H9 (cell line): ENCODE measurements around the gene TRIO. TPM values are rescaled to one million over a fixed set of nuclear protein-coding genes. Genes with fewer than 3 reads are reported as not detected.

ENCODE experiments used
- DNase-seq: peaks from one replicate; pipeline ENCODE4 v3.0.0-alpha.2; 2017
- H2AFZ ChIP-seq: one replicate; pipeline ENCODE4 v1.6.1; 2013; ENCODE audit warnings: mild to moderate bottlenecking, low read length, control low read depth, moderate library complexity
- H2AK5ac ChIP-seq: 2 replicates; pipeline ENCODE4 v1.6.1; 2013; ENCODE audit warnings: low read length, control low read depth, mixed read lengths; ENCODE audit not compliant: insufficient read length
- H2BK120ac ChIP-seq: one replicate; pipeline ENCODE4 v1.6.1; 2013; ENCODE audit warnings: low read depth, mild to moderate bottlenecking, low read length, control low read depth, inconsistent platforms; ENCODE audit not compliant: poor library complexity, severe bottlenecking
- H2BK12ac ChIP-seq: 2 replicates; pipeline ENCODE4 v1.6.1; 2013; ENCODE audit warnings: low read length, control low read depth, mixed read lengths, low read depth; ENCODE audit not compliant: insufficient read length
- H2BK15ac ChIP-seq: 2 replicates; pipeline ENCODE4 v1.6.1; 2013; ENCODE audit warnings: low read depth, low read length, control low read depth
- H2BK20ac ChIP-seq: one replicate; pipeline ENCODE4 v1.6.1; 2013; ENCODE audit warnings: low read depth, mild to moderate bottlenecking, low read length, control low read depth, inconsistent platforms; ENCODE audit not compliant: poor library complexity, severe bottlenecking
- H2BK5ac ChIP-seq: 2 replicates; pipeline ENCODE4 v1.6.1; 2013; ENCODE audit warnings: low read length, control low read depth, mixed read lengths; ENCODE audit not compliant: insufficient read length
- H3K14ac ChIP-seq: 2 replicates; pipeline ENCODE4 v1.6.1; 2013; ENCODE audit warnings: low read length, control low read depth; ENCODE audit not compliant: insufficient read depth
- H3K18ac ChIP-seq: 2 replicates; pipeline ENCODE4 v1.6.1; 2013; ENCODE audit warnings: low read depth, mild to moderate bottlenecking, mixed read lengths, low read length, control low read depth; ENCODE audit not compliant: insufficient read length
- H3K23ac ChIP-seq: 2 replicates; pipeline ENCODE4 v1.6.1; 2013; ENCODE audit warnings: low read length, control low read depth, mixed read lengths, low read depth; ENCODE audit not compliant: insufficient read length
- H3K23me2 ChIP-seq: 2 replicates; pipeline ENCODE4 v1.6.1; 2013; ENCODE audit warnings: low read depth, mild to moderate bottlenecking, mixed read lengths, low read length, control low read depth; ENCODE audit not compliant: insufficient read length, poor library complexity, severe bottlenecking
- H3K27ac ChIP-seq: 2 replicates; pipeline ENCODE4 v1.5.1; 2013; ENCODE audit warnings: low read length, control low read depth, mixed read lengths, low read depth; ENCODE audit not compliant: insufficient read length
- H3K27me3 ChIP-seq: 2 replicates; pipeline ENCODE4 v1.6.1; 2013; ENCODE audit warnings: low read length, control low read depth, inconsistent platforms; ENCODE audit not compliant: insufficient read depth
- H3K4ac ChIP-seq: 2 replicates; pipeline ENCODE4 v1.6.1; 2013; ENCODE audit warnings: low read depth, mild to moderate bottlenecking, control low read depth, inconsistent platforms, low read length, moderate library complexity
- H3K4me1 ChIP-seq: 2 replicates; pipeline ENCODE4 v1.6.1; 2013; ENCODE audit warnings: low read length, control low read depth, inconsistent platforms; ENCODE audit not compliant: insufficient read depth
- H3K4me2 ChIP-seq: 2 replicates; pipeline ENCODE4 v1.6.1; 2013; ENCODE audit warnings: low read length, control low read depth, mixed read lengths; ENCODE audit not compliant: insufficient read length, insufficient read depth
- H3K56ac ChIP-seq: 2 replicates; pipeline ENCODE4 v1.6.1; 2013; ENCODE audit warnings: low read depth, mild to moderate bottlenecking, mixed read lengths, low read length, control low read depth; ENCODE audit not compliant: insufficient read length
- H3K79me1 ChIP-seq: 2 replicates; pipeline ENCODE4 v1.6.1; 2013; ENCODE audit warnings: low read depth, mild to moderate bottlenecking, moderate library complexity, low read length, control low read depth, inconsistent platforms; ENCODE audit not compliant: insufficient read depth, poor library complexity, severe bottlenecking
- H3K79me2 ChIP-seq: 2 replicates; pipeline ENCODE4 v1.6.1; 2013; ENCODE audit warnings: low read length, control low read depth, inconsistent platforms; ENCODE audit not compliant: insufficient read depth
- H3K9ac ChIP-seq: 2 replicates; pipeline ENCODE4 v1.6.1; 2013; ENCODE audit warnings: low read length, control low read depth, mixed read lengths; ENCODE audit not compliant: insufficient read length; ENCODE audit errors: extremely low read depth
- H3K9me3 ChIP-seq: one replicate; pipeline ENCODE4 v1.6.1; 2013; ENCODE audit warnings: low read depth, low read length, inconsistent platforms; ENCODE audit not compliant: control insufficient read depth
- H3T11ph ChIP-seq: one replicate; pipeline ENCODE4 v1.6.1; 2013; ENCODE audit warnings: mild to moderate bottlenecking, low read length, control low read depth, inconsistent platforms
- H4K20me1 ChIP-seq: one replicate; pipeline ENCODE4 v1.6.1; 2013; ENCODE audit not compliant: control insufficient read depth, insufficient read length, insufficient read depth
- H4K5ac ChIP-seq: 2 replicates; pipeline ENCODE4 v1.6.1; 2013; ENCODE audit warnings: low read depth, mild to moderate bottlenecking, mixed read lengths, low read length, control low read depth; ENCODE audit not compliant: insufficient read length
- H4K8ac ChIP-seq: replicated peaks from 2 replicates; pipeline ENCODE4 v1.6.1; 2013; ENCODE audit warnings: low read length, control low read depth, mixed read lengths, low read depth; ENCODE audit not compliant: insufficient read length
- H4K91ac ChIP-seq: 2 replicates; pipeline ENCODE4 v1.6.1; 2013; ENCODE audit warnings: low read depth, mild to moderate bottlenecking, moderate library complexity, mixed read lengths, low read length, control low read depth; ENCODE audit not compliant: insufficient read length
- H3K27ac Mint-ChIP-seq, 3 experiments: 2 replicates in 2 of 3; 3 replicates in 1 of 3; pipeline ENCODE4 v1.8.0; 2020 to 2021; ENCODE audit warnings: mixed read lengths in 3 of 3, mild to moderate bottlenecking in 1 of 3, moderate library complexity in 1 of 3
- H3K27me3 Mint-ChIP-seq: 2 replicates; pipeline ENCODE4 v1.8.0; 2021; ENCODE audit warnings: low read depth, mild to moderate bottlenecking, moderate library complexity, mixed read lengths
- H3K36me3 Mint-ChIP-seq, 3 experiments: 2 replicates in 2 of 3; 3 replicates in 1 of 3; pipeline ENCODE4 v1.8.0; 2020 to 2021; ENCODE audit warnings: low read depth in 3 of 3, mixed read lengths in 3 of 3; ENCODE audit not compliant: insufficient read depth in 1 of 3
- H3K4me1 Mint-ChIP-seq, 2 experiments: 2 replicates each; pipeline ENCODE4 v1.8.0; 2020; ENCODE audit warnings: mixed read lengths in 2 of 2
- H3K4me3 Mint-ChIP-seq, 2 experiments: 2 replicates in 1 of 2; 3 replicates in 1 of 2; pipeline ENCODE4 v1.8.0; 2020 to 2021; ENCODE audit warnings: mild to moderate bottlenecking in 2 of 2, mixed read lengths in 2 of 2, moderate library complexity in 1 of 2
- H3K9me3 Mint-ChIP-seq, 2 experiments: 2 replicates in 1 of 2; 3 replicates in 1 of 2; pipeline ENCODE4 v1.8.0; 2020; ENCODE audit warnings: mild to moderate bottlenecking in 2 of 2, mixed read lengths in 2 of 2, moderate library complexity in 1 of 2
- WGBS: extraction: QIAGEN DNeasy Blood & Tissue Kit; methylation state at CpG from one replicate; pipeline ENCODE4 v1.1.7; 2013; ENCODE audit warnings: missing lambda C conversion rate, low lambda C conversion rate, mixed read lengths; ENCODE audit not compliant: insufficient read length; ENCODE audit errors: extremely low coverage; 5-methylcytosine and 5-hydroxymethylcytosine counted together
- total RNA-seq: library from RNA; stranded (reverse); gene quantifications from 2 replicates; pipeline ENCODE4 v1.2.1, GENCODE V29; 2021
- TF ChIP-seq, protein P1 (sequence below): fragments of 200-600 bp; sonication (generic); conservative IDR thresholded peaks from 3 replicates; pipeline ENCODE4 v1.8.0; 2021; ENCODE audit warnings: antibody characterized with exemption, mild to moderate bottlenecking

Gene TRIO
- total RNA-seq, 1 experiment from 2014 or later = 87.8 TPM

- Mint-ChIP-seq H3K4me1 (peaks cover 48 to 56% of the 10 kb centered on the region in 2 experiments), H3K4me3 (no peak overlapping the region), H3K27me3 (no peaks in the 10 kb centered on the region), H3K36me3 (peaks cover 15 to 57% (median 50%) of the 10 kb centered on the region in 3 experiments; a peak in 6 of 7 replicates), H3K9me3 (no peaks in the 10 kb centered on the region), H3K27ac (peak overlapping the region in 2 of 3 experiments; percentile 27 to 65; a peak in 3 of 7 replicates)
- Histone ChIP-seq H2BK20ac (no peak overlapping the region), H3K27ac (no peak overlapping the region), H3K79me1 (no peaks in the 10 kb centered on the region), H3K23me2 (no peaks in the 10 kb centered on the region), H3K14ac (no peak overlapping the region), H3T11ph (no peak overlapping the region), H2BK120ac (no peak overlapping the region), H3K27me3 (no peaks in the 10 kb centered on the region), H2BK12ac (no peak overlapping the region), H4K20me1 (no peaks in the 10 kb centered on the region), H2BK15ac (no peak overlapping the region), H2AK5ac (no peak overlapping the region), H3K79me2 (no peaks in the 10 kb centered on the region), H3K4me1 (peaks cover 7% of the 10 kb centered on the region; the same call in 1 of the 2 replicates), H3K4ac (no peak overlapping the region), H4K5ac (no peak overlapping the region), H4K91ac (no peak overlapping the region), H3K56ac (no peak overlapping the region), H3K18ac (no peak overlapping the region), H2AFZ (no peak overlapping the region), H3K23ac (no peak overlapping the region), H2BK5ac (no peak overlapping the region), H3K4me2 (no peak overlapping the region), H3K9ac (no peak overlapping the region), H4K8ac (no peak overlapping the region), H3K9me3 (no peaks in the 10 kb centered on the region)
- no CpG with 5 or more reads among the region's 16 CpGs for WGBS
- TF ChIP-seq, protein P1, sequence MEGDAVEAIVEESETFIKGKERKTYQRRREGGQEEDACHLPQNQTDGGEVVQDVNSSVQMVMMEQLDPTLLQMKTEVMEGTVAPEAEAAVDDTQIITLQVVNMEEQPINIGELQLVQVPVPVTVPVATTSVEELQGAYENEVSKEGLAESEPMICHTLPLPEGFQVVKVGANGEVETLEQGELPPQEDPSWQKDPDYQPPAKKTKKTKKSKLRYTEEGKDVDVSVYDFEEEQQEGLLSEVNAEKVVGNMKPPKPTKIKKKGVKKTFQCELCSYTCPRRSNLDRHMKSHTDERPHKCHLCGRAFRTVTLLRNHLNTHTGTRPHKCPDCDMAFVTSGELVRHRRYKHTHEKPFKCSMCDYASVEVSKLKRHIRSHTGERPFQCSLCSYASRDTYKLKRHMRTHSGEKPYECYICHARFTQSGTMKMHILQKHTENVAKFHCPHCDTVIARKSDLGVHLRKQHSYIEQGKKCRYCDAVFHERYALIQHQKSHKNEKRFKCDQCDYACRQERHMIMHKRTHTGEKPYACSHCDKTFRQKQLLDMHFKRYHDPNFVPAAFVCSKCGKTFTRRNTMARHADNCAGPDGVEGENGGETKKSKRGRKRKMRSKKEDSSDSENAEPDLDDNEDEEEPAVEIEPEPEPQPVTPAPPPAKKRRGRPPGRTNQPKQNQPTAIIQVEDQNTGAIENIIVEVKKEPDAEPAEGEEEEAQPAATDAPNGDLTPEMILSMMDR = no peak
- DNase-seq = no peak
Measured at GRCh38 chr5:14415024-14415697, 272.0 kb downstream of the TRIO start.
